A549 (cell line): Measurements from ENCODE around the gene CLEC16A. TPM values are rescaled to one million over a fixed set of nuclear protein-coding genes. Genes with fewer than 3 reads are reported as not detected.

Experiments
- ATAC-seq, 2 experiments: fragments of 200-7000 bp in 1 of 2; fragments of >200 bp in 1 of 2; cut with Nextera tagmentation in 1 of 2; cut with Tn5 transposase in 1 of 2; 3 replicates each; pipeline versions ENCODE4 v1.8.0 to v1.9.1; 2018 to 2020; ENCODE audit warnings: mild to moderate bottlenecking in 1 of 2, moderate library complexity in 1 of 2
- CTCF ChIA-PET: fragments of 300-600 bp; sonication (Branson Sonifier 250); formaldehyde crosslinking; extraction: SDS; loops from one replicate; lab custom pipeline; 2021; ENCODE audit warnings: antibody characterized with exemption, inconsistent platforms; lab: Yijun Ruan, JAX
- POLR2A ChIA-PET: fragments of 350-600 bp; formaldehyde crosslinking; extraction: SDS; loops from one replicate; lab custom pipeline; 2021; ENCODE audit warnings: antibody characterized with exemption, inconsistent platforms; lab: Yijun Ruan, JAX
- DNase-seq, 2 experiments: peaks; one replicate each; pipeline versions ENCODE4 v3.0.0 to v3.0.0-alpha.2; 2011 to 2016; ENCODE audit warnings: low read depth in 1 of 2, low spot score in 1 of 2
- FAIRE-seq: peaks from 2 replicates; lab custom pipeline; 2011; peaks lifted over from hg19 to GRCh38; lab: Jason Lieb, UNC
- H3K27ac ChIP-seq, 2 experiments: fragments of >200 bp; sonication (Bioruptor Twin); formaldehyde crosslinking; 3 replicates each; pipeline ENCODE4 v1.5.1; 2016 to 2017
- H3K4me1 ChIP-seq: fragments of >200 bp; sonication (Bioruptor Twin); formaldehyde crosslinking; 3 replicates; pipeline ENCODE4 v1.6.1; 2016
- H3K4me2 ChIP-seq: fragments of >200 bp; sonication (Bioruptor Twin); formaldehyde crosslinking; 3 replicates; pipeline ENCODE4 v1.6.1; 2016
- H3K4me3 ChIP-seq: fragments of >200 bp; sonication (Bioruptor Twin); formaldehyde crosslinking; 3 replicates; pipeline ENCODE4 v1.5.1; 2016
- H3K9me3 ChIP-seq: fragments of >200 bp; sonication (Bioruptor Twin); formaldehyde crosslinking; 3 replicates; pipeline ENCODE4 v1.6.1; 2016
- BHLHE40 ChIP-seq: IDR thresholded peaks from 2 replicates; pipeline ENCODE4 v1.6.1; 2012; ENCODE audit warnings: low read depth, low read length, inconsistent platforms
- CHD4 ChIP-seq: fragments of 200-600 bp; sonication (generic); IDR thresholded peaks from 2 replicates; pipeline ENCODE4 v1.6.1; 2016; ENCODE audit warnings: antibody characterized with exemption, mild to moderate bottlenecking, borderline replicate concordance
- EHF ChIP-seq: fragments of 250-450 bp; sonication (Bioruptor Pico); IDR thresholded peaks from 2 replicates; pipeline ENCODE4 v1.5.0; 2020; ENCODE audit warnings: mild to moderate bottlenecking
- EHMT2 ChIP-seq: fragments of 200-600 bp; sonication (generic); IDR thresholded peaks from 2 replicates; pipeline ENCODE4 v1.6.1; 2016; ENCODE audit warnings: antibody characterized with exemption, low read depth, mild to moderate bottlenecking, moderate library complexity
- FOSB ChIP-seq: fragments of 250-450 bp; sonication (Bioruptor Pico); IDR thresholded peaks from 2 replicates; pipeline ENCODE4 v1.5.0; 2020; ENCODE audit warnings: mild to moderate bottlenecking, moderate library complexity
- FOSL2 ChIP-seq, 2 experiments: fragments of 450-650 bp in 1 of 2; fragments of >200 bp in 1 of 2; sonication (Bioruptor Twin) in 1 of 2; formaldehyde crosslinking; IDR thresholded peaks; 2 replicates each; pipeline versions ENCODE4 v1.5.0 to v1.6.1; 2016 to 2020; ENCODE audit warnings: mild to moderate bottlenecking in 1 of 2, moderate library complexity in 1 of 2
- HDAC2 ChIP-seq: fragments of 200-600 bp; sonication (generic); IDR thresholded peaks from 2 replicates; pipeline ENCODE4 v1.6.1; 2016
- HES2 ChIP-seq: fragments of >200 bp; sonication (Bioruptor Twin); formaldehyde crosslinking; IDR thresholded peaks from 2 replicates; pipeline ENCODE4 v1.6.1; 2016
- HMGXB4 ChIP-seq: fragments of 250-450 bp; sonication (Bioruptor Pico); IDR thresholded peaks from 2 replicates; pipeline ENCODE4 v1.5.0; 2021; ENCODE audit warnings: mild to moderate bottlenecking, moderate library complexity, borderline replicate concordance
- HOXA7 ChIP-seq: fragments of 250-450 bp; sonication (Bioruptor Pico); IDR thresholded peaks from 2 replicates; pipeline ENCODE4 v1.5.0; 2020; ENCODE audit warnings: mild to moderate bottlenecking, moderate library complexity
- HOXB13 ChIP-seq: fragments of 250-450 bp; sonication (Bioruptor Pico); IDR thresholded peaks from 2 replicates; pipeline ENCODE4 v1.5.0; 2020; ENCODE audit warnings: low read depth, mild to moderate bottlenecking, moderate library complexity
- JUN ChIP-seq, 2 experiments: fragments of >200 bp; sonication (Bioruptor Twin); formaldehyde crosslinking; IDR thresholded peaks; 2 replicates in 1 of 2; 3 replicates in 1 of 2; pipeline ENCODE4 v1.6.1; 2016 to 2017
- JUNB ChIP-seq: fragments of >200 bp; sonication (Bioruptor Twin); formaldehyde crosslinking; IDR thresholded peaks from 2 replicates; pipeline ENCODE4 v1.6.1; 2016
- KDM5A ChIP-seq: fragments of 200-600 bp; sonication (generic); IDR thresholded peaks from 2 replicates; pipeline ENCODE4 v1.6.1; 2016; ENCODE audit warnings: antibody characterized with exemption, mild to moderate bottlenecking
- MAFK ChIP-seq: fragments of 450-650 bp; IDR thresholded peaks from 2 replicates; pipeline ENCODE4 v1.6.1; 2014; ENCODE audit not compliant: partially characterized antibody
- MAZ ChIP-seq: fragments of 150-350 bp; IDR thresholded peaks from 2 replicates; pipeline ENCODE4 v1.6.1; 2014; ENCODE audit warnings: antibody characterized with exemption, low read depth, low read length, borderline replicate concordance
- MYC ChIP-seq: IDR thresholded peaks from 2 replicates; pipeline ENCODE4 v1.6.1; 2012; ENCODE audit warnings: mild to moderate bottlenecking, inconsistent platforms, low read length, improper control_type of control experiment, borderline replicate concordance
- NFE2L2 ChIP-seq: fragments of 150-350 bp; conservative IDR thresholded peaks from 2 replicates; pipeline ENCODE4 v1.6.1; 2014; ENCODE audit warnings: low read length
- NR3C1 ChIP-seq: fragments of >200 bp; sonication (Bioruptor Twin); formaldehyde crosslinking; IDR thresholded peaks from 3 replicates; pipeline ENCODE4 v1.6.1; 2017
- PHF8 ChIP-seq: fragments of 200-600 bp; sonication (generic); IDR thresholded peaks from 2 replicates; pipeline ENCODE4 v1.6.1; 2016; ENCODE audit warnings: low read depth, mild to moderate bottlenecking, antibody characterized with exemption, moderate library complexity, borderline replicate concordance
- RARB ChIP-seq: fragments of 250-450 bp; sonication (Bioruptor Pico); IDR thresholded peaks from 2 replicates; pipeline ENCODE4 v1.8.0; 2021; ENCODE audit warnings: mild to moderate bottlenecking, moderate library complexity
- SREBF2 ChIP-seq: fragments of 450-650 bp; IDR thresholded peaks from 2 replicates; pipeline ENCODE4 v1.6.1; 2014; ENCODE audit warnings: mild to moderate bottlenecking, moderate library complexity
- TFCP2L1 ChIP-seq: fragments of 250-450 bp; sonication (Bioruptor Pico); IDR thresholded peaks from 2 replicates; pipeline ENCODE4 v1.5.0; 2021; ENCODE audit warnings: mild to moderate bottlenecking
- ZNF302 ChIP-seq: fragments of 250-450 bp; sonication (Bioruptor Pico); IDR thresholded peaks from 2 replicates; pipeline ENCODE4 v1.9.0; 2021; ENCODE audit warnings: inconsistent platforms, mild to moderate bottlenecking, moderate library complexity
- ZSCAN20 ChIP-seq: fragments of 250-450 bp; sonication (Bioruptor Pico); IDR thresholded peaks from 2 replicates; pipeline ENCODE4 v1.8.0; 2022; ENCODE audit warnings: mild to moderate bottlenecking, moderate library complexity
- WGBS: methylation state at CpG from one replicate; pipeline ENCODE4 v1.1.6; 2017; ENCODE audit errors: missing lambda C conversion rate; 5-methylcytosine and 5-hydroxymethylcytosine counted together
- polyA plus RNA-seq, 4 experiments: library from polyadenylated mRNA; depleted of rRNA in 3 of 4; stranded (reverse); fragments of >200 nt; fragmentation: RNase III in 1 of 4; extraction: RNeasy Plus Mini Kit Qiagen cat#74134 plus additional on column Dnase treatment in 1 of 4; gene quantifications; 2 replicates in 3 of 4; 3 replicates in 1 of 4; pipeline ENCODE4 v1.2.3, GENCODE V29; 2011 to 2017

Gene CLEC16A
- polyA plus RNA-seq, 2 of the 4 experiments (the other 2 are of a cell fraction) = 8.3 to 10.4 TPM

GRCh38 chr16:11145173-11145818, 200.9 kb downstream of the CLEC16A start:
- FAIRE-seq = no peak
- CTCF ChIA-PET = interaction anchor here (1.2 kb wide), 1 partner anchor 174 kb away, joined by 3 read pairs; no protein-coding TSS in a partner anchor
- Histone ChIP-seq H3K9me3 (no peaks in the 10 kb centered on the region), H3K4me2 (no peak overlapping the region), H3K4me3 (no peak overlapping the region), H3K27ac (no peak overlapping the region), H3K4me1 (no peaks in the 10 kb centered on the region)
- 90% methylated on average over 13 of the region's 13 CpGs for WGBS
- POLR2A ChIA-PET = no interaction called here
- ATAC-seq = no peak
- DNase-seq = no peak
- no peak for TF ChIP-seq JUN (IDR thresholded peaks at IDR 0.05)
- TF ChIP-seq ZSCAN20 (CRISPR knock-in tag) = no peak
- TF ChIP-seq HOXA7 (CRISPR knock-in tag) = no peak
- TF ChIP-seq MAFK = no peak
- no peak for TF ChIP-seq HES2
- no peak for TF ChIP-seq HMGXB4
- TF ChIP-seq EHMT2 = no peak
- no peak for TF ChIP-seq TFCP2L1 (CRISPR knock-in tag)
- no peak for TF ChIP-seq BHLHE40
- no peak for TF ChIP-seq EHF (CRISPR knock-in tag)
- no peak for TF ChIP-seq RARB (CRISPR knock-in tag)
- TF ChIP-seq FOSL2 (IDR thresholded peaks at IDR 0.05) = no peak
- TF ChIP-seq FOSL2 (CRISPR knock-in tag; IDR thresholded peaks at IDR 0.05) = no peak
- TF ChIP-seq FOSB = no peak
- no peak for TF ChIP-seq KDM5A
- no peak for TF ChIP-seq ZNF302 (CRISPR knock-in tag)
- no peak for TF ChIP-seq HOXB13
- no peak for TF ChIP-seq MYC
- no peak for TF ChIP-seq PHF8
- TF ChIP-seq CHD4 = no peak
- no peak for TF ChIP-seq HDAC2

GRCh38 chr16:11145819-11146211, 201.5 kb downstream of the CLEC16A start:
- TF ChIP-seq HOXB13 (no peak), HDAC2 (no peak), MAZ (no peak), JUNB (no peak), NFE2L2 (no peak), SREBF2 (no peak), NR3C1 (no peak), HMGXB4 (no peak)
- ChIA-PET CTCF (no interaction called here), POLR2A (no interaction called here)
- ATAC-seq (no peak), DNase-seq (no peak), FAIRE-seq (no peak)
- Histone ChIP-seq H3K27ac (no peak overlapping the region), H3K4me1 (no peaks in the 10 kb centered on the region), H3K4me3 (no peak overlapping the region), H3K4me2 (no peak overlapping the region), H3K9me3 (no peaks in the 10 kb centered on the region)
- 89% methylated on average over 7 of the region's 7 CpGs for WGBS
